Right lobe of liver (tissue), 4 donors: ENCODE results near the gene CLEC19A.

Experiments used
- CTCF ChIP-seq, 4 donors: fragments of 200-600 bp in 3 of 4; fragments of 450-650 bp in 1 of 4; IDR thresholded peaks; one replicate each; pipeline versions ENCODE4 v1.5.1 to v1.8.0; 2016 to 2022; ENCODE audit warnings: antibody characterized with exemption in 4 of 4, mild to moderate bottlenecking in 2 of 4
- POLR2A ChIP-seq: fragments of 450-650 bp; IDR thresholded peaks from one replicate; pipeline ENCODE4 v1.6.1; 2017; ENCODE audit warnings: antibody characterized with exemption, mild to moderate bottlenecking
- donor health status: DM: no; HTN: no; CAD: no.
- donor health status: DM: no; HTN: no; CAD: no.
- donor health status: DM: no; HTN: yes; CAD: no.

GRCh38 chr16:19278403-19278802 is 7.1 kb upstream of the CLEC19A start:
- TF ChIP-seq CTCF (IDR thresholded peaks at IDR 0.05) (no peak), POLR2A (no peak)
